ENCODE data around the gene CUX1.

DNA sequence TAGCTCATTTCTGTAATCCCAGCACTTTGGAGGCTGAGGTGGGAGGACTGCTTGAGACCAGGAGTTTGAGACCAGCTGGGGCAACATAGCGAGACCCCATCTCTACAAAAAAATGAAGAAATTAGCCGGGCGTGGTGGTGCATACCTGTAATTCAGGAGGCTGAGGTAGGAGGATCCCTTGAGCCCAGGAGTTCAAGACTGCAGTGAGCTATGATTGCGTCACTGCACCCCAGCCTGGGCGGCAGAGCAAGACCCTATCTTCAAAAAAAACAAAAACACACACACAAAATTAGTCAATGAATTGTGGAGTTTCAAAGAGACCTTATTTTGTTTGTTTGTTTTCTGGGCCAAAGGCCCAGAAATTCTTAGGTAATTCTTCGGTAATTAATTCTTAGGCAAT is 110.0 kb downstream of the CUX1 start:
- TF ChIP-seq NFIC (IDR thresholded peaks at IDR 0.05) (no peak), TCF12 (IDR thresholded peaks at IDR 0.05; ENCODE audit: low read depth) (no peak)
- TF ChIP-seq, protein P1, sequence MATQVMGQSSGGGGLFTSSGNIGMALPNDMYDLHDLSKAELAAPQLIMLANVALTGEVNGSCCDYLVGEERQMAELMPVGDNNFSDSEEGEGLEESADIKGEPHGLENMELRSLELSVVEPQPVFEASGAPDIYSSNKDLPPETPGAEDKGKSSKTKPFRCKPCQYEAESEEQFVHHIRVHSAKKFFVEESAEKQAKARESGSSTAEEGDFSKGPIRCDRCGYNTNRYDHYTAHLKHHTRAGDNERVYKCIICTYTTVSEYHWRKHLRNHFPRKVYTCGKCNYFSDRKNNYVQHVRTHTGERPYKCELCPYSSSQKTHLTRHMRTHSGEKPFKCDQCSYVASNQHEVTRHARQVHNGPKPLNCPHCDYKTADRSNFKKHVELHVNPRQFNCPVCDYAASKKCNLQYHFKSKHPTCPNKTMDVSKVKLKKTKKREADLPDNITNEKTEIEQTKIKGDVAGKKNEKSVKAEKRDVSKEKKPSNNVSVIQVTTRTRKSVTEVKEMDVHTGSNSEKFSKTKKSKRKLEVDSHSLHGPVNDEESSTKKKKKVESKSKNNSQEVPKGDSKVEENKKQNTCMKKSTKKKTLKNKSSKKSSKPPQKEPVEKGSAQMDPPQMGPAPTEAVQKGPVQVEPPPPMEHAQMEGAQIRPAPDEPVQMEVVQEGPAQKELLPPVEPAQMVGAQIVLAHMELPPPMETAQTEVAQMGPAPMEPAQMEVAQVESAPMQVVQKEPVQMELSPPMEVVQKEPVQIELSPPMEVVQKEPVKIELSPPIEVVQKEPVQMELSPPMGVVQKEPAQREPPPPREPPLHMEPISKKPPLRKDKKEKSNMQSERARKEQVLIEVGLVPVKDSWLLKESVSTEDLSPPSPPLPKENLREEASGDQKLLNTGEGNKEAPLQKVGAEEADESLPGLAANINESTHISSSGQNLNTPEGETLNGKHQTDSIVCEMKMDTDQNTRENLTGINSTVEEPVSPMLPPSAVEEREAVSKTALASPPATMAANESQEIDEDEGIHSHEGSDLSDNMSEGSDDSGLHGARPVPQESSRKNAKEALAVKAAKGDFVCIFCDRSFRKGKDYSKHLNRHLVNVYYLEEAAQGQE (IDR thresholded peaks at IDR 0.05; ENCODE audit: low read depth) = no peak
- TF ChIP-seq, protein P2, sequence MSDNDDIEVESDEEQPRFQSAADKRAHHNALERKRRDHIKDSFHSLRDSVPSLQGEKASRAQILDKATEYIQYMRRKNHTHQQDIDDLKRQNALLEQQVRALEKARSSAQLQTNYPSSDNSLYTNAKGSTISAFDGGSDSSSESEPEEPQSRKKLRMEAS (IDR thresholded peaks at IDR 0.05) = no peak
